B cell (primary cell): ENCODE data around the gene PLSCR5.

Experiments used
- CTCF ChIP-seq: fragments of 200-600 bp; IDR thresholded peaks from one replicate; pipeline ENCODE4 v1.8.0; 2022; ENCODE audit warnings: antibody characterized with exemption, mild to moderate bottlenecking
- EZH2 ChIP-seq: IDR thresholded peaks from 2 replicates; pipeline ENCODE4 v1.6.1; 2012; ENCODE audit warnings: borderline replicate concordance, low read depth, mild to moderate bottlenecking, moderate library complexity, low read length; ENCODE audit not compliant: insufficient read depth, poor library complexity, severe bottlenecking

GRCh38 chr3:146561463-146561862 is 43.7 kb downstream of the PLSCR5 start:
- TF ChIP-seq CTCF = no peak
- TF ChIP-seq EZH2 = no peak
